HG03342 (cell line): ENCODE results near the gene CAMTA1.

Experiments
- ATAC-seq: cut with Tn5 transposase; IDR thresholded peaks from one replicate; pipeline ENCODE4 v1.9.1; 2021; ENCODE audit warnings: mild to moderate bottlenecking, moderate library complexity; ENCODE audit not compliant: unreplicated experiment

Gene CAMTA1

GRCh38 chr1:7172804-7173203, 387.6 kb downstream of the CAMTA1 start:
- no peak for ATAC-seq

GRCh38 chr1:7174561-7174960, 389.3 kb downstream of the CAMTA1 start:
- ATAC-seq, result no peak

GRCh38 chr1:7174980-7175906, 390.0 kb downstream of the CAMTA1 start:
- no peak for ATAC-seq

- no peak for ATAC-seq
These were observed 391.8 kb downstream of the CAMTA1 start for GRCh38 chr1:7177021-7177420.

GRCh38 chr1:7177438-7178146, 392.3 kb downstream of the CAMTA1 start:
- no peak for ATAC-seq

GRCh38 chr1:7178336-7178735, 393.1 kb downstream of the CAMTA1 start:
- no peak for ATAC-seq

- ATAC-seq, result no peak
These were observed 393.5 kb downstream of the CAMTA1 start for GRCh38 chr1:7178741-7179140.

- no peak for ATAC-seq
These were observed 400.5 kb downstream of the CAMTA1 start for GRCh38 chr1:7185721-7186120.

- ATAC-seq, result no peak
These were observed 401.3 kb downstream of the CAMTA1 start for GRCh38 chr1:7186382-7187111.

GRCh38 chr1:7187112-7187493, 401.8 kb downstream of the CAMTA1 start:
- ATAC-seq, result no peak

GRCh38 chr1:7190261-7190660, 405.0 kb downstream of the CAMTA1 start:
- ATAC-seq, result no peak

GRCh38 chr1:7192453-7192852, 407.2 kb downstream of the CAMTA1 start:
- ATAC-seq, result no peak

- ATAC-seq, result no peak
These were observed 411.0 kb downstream of the CAMTA1 start for GRCh38 chr1:7196036-7196911.

- ATAC-seq, result no peak
These were observed 413.4 kb downstream of the CAMTA1 start for GRCh38 chr1:7198664-7199063.

GRCh38 chr1:7199077-7199779, 414.0 kb downstream of the CAMTA1 start:
- no peak for ATAC-seq

GRCh38 chr1:7207875-7208646, 422.8 kb downstream of the CAMTA1 start:
- no peak for ATAC-seq

GRCh38 chr1:7208647-7209180, 423.5 kb downstream of the CAMTA1 start:
- no peak for ATAC-seq

- no peak for ATAC-seq
These were observed 424.1 kb downstream of the CAMTA1 start for GRCh38 chr1:7209336-7209735.
